H9 (cell line): ENCODE measurements around the gene MINDY4B. TPM values are rescaled to one million over a fixed set of nuclear protein-coding genes. Genes with fewer than 3 reads are reported as not detected.

Experiments
- DNase-seq: peaks from one replicate; pipeline ENCODE4 v3.0.0-alpha.2; 2017
- H2AFZ ChIP-seq: one replicate; pipeline ENCODE4 v1.6.1; 2013; ENCODE audit warnings: mild to moderate bottlenecking, low read length, control low read depth, moderate library complexity
- H2AK5ac ChIP-seq: 2 replicates; pipeline ENCODE4 v1.6.1; 2013; ENCODE audit warnings: low read length, control low read depth, mixed read lengths; ENCODE audit not compliant: insufficient read length
- H2BK120ac ChIP-seq: one replicate; pipeline ENCODE4 v1.6.1; 2013; ENCODE audit warnings: low read depth, mild to moderate bottlenecking, low read length, control low read depth, inconsistent platforms; ENCODE audit not compliant: poor library complexity, severe bottlenecking
- H2BK12ac ChIP-seq: 2 replicates; pipeline ENCODE4 v1.6.1; 2013; ENCODE audit warnings: low read length, control low read depth, mixed read lengths, low read depth; ENCODE audit not compliant: insufficient read length
- H2BK15ac ChIP-seq: 2 replicates; pipeline ENCODE4 v1.6.1; 2013; ENCODE audit warnings: low read depth, low read length, control low read depth
- H2BK20ac ChIP-seq: one replicate; pipeline ENCODE4 v1.6.1; 2013; ENCODE audit warnings: low read depth, mild to moderate bottlenecking, low read length, control low read depth, inconsistent platforms; ENCODE audit not compliant: poor library complexity, severe bottlenecking
- H2BK5ac ChIP-seq: 2 replicates; pipeline ENCODE4 v1.6.1; 2013; ENCODE audit warnings: low read length, control low read depth, mixed read lengths; ENCODE audit not compliant: insufficient read length
- H3K14ac ChIP-seq: 2 replicates; pipeline ENCODE4 v1.6.1; 2013; ENCODE audit warnings: low read length, control low read depth; ENCODE audit not compliant: insufficient read depth
- H3K18ac ChIP-seq: 2 replicates; pipeline ENCODE4 v1.6.1; 2013; ENCODE audit warnings: low read depth, mild to moderate bottlenecking, mixed read lengths, low read length, control low read depth; ENCODE audit not compliant: insufficient read length
- H3K23ac ChIP-seq: 2 replicates; pipeline ENCODE4 v1.6.1; 2013; ENCODE audit warnings: low read length, control low read depth, mixed read lengths, low read depth; ENCODE audit not compliant: insufficient read length
- H3K23me2 ChIP-seq: 2 replicates; pipeline ENCODE4 v1.6.1; 2013; ENCODE audit warnings: low read depth, mild to moderate bottlenecking, mixed read lengths, low read length, control low read depth; ENCODE audit not compliant: insufficient read length, poor library complexity, severe bottlenecking
- H3K27ac ChIP-seq: 2 replicates; pipeline ENCODE4 v1.5.1; 2013; ENCODE audit warnings: low read length, control low read depth, mixed read lengths, low read depth; ENCODE audit not compliant: insufficient read length
- H3K27me3 ChIP-seq: 2 replicates; pipeline ENCODE4 v1.6.1; 2013; ENCODE audit warnings: low read length, control low read depth, inconsistent platforms; ENCODE audit not compliant: insufficient read depth
- H3K4ac ChIP-seq: 2 replicates; pipeline ENCODE4 v1.6.1; 2013; ENCODE audit warnings: low read depth, mild to moderate bottlenecking, control low read depth, inconsistent platforms, low read length, moderate library complexity
- H3K4me1 ChIP-seq: 2 replicates; pipeline ENCODE4 v1.6.1; 2013; ENCODE audit warnings: low read length, control low read depth, inconsistent platforms; ENCODE audit not compliant: insufficient read depth
- H3K4me2 ChIP-seq: 2 replicates; pipeline ENCODE4 v1.6.1; 2013; ENCODE audit warnings: low read length, control low read depth, mixed read lengths; ENCODE audit not compliant: insufficient read length, insufficient read depth
- H3K56ac ChIP-seq: 2 replicates; pipeline ENCODE4 v1.6.1; 2013; ENCODE audit warnings: low read depth, mild to moderate bottlenecking, mixed read lengths, low read length, control low read depth; ENCODE audit not compliant: insufficient read length
- H3K79me1 ChIP-seq: 2 replicates; pipeline ENCODE4 v1.6.1; 2013; ENCODE audit warnings: low read depth, mild to moderate bottlenecking, moderate library complexity, low read length, control low read depth, inconsistent platforms; ENCODE audit not compliant: insufficient read depth, poor library complexity, severe bottlenecking
- H3K79me2 ChIP-seq: 2 replicates; pipeline ENCODE4 v1.6.1; 2013; ENCODE audit warnings: low read length, control low read depth, inconsistent platforms; ENCODE audit not compliant: insufficient read depth
- H3K9ac ChIP-seq: 2 replicates; pipeline ENCODE4 v1.6.1; 2013; ENCODE audit warnings: low read length, control low read depth, mixed read lengths; ENCODE audit not compliant: insufficient read length; ENCODE audit errors: extremely low read depth
- H3K9me3 ChIP-seq: one replicate; pipeline ENCODE4 v1.6.1; 2013; ENCODE audit warnings: low read depth, low read length, inconsistent platforms; ENCODE audit not compliant: control insufficient read depth
- H3T11ph ChIP-seq: one replicate; pipeline ENCODE4 v1.6.1; 2013; ENCODE audit warnings: mild to moderate bottlenecking, low read length, control low read depth, inconsistent platforms
- H4K20me1 ChIP-seq: one replicate; pipeline ENCODE4 v1.6.1; 2013; ENCODE audit not compliant: control insufficient read depth, insufficient read length, insufficient read depth
- H4K5ac ChIP-seq: 2 replicates; pipeline ENCODE4 v1.6.1; 2013; ENCODE audit warnings: low read depth, mild to moderate bottlenecking, mixed read lengths, low read length, control low read depth; ENCODE audit not compliant: insufficient read length
- H4K8ac ChIP-seq: replicated peaks from 2 replicates; pipeline ENCODE4 v1.6.1; 2013; ENCODE audit warnings: low read length, control low read depth, mixed read lengths, low read depth; ENCODE audit not compliant: insufficient read length
- H4K91ac ChIP-seq: 2 replicates; pipeline ENCODE4 v1.6.1; 2013; ENCODE audit warnings: low read depth, mild to moderate bottlenecking, moderate library complexity, mixed read lengths, low read length, control low read depth; ENCODE audit not compliant: insufficient read length
- H3K27ac Mint-ChIP-seq, 3 experiments: 2 replicates in 2 of 3; 3 replicates in 1 of 3; pipeline ENCODE4 v1.8.0; 2020 to 2021; ENCODE audit warnings: mixed read lengths in 3 of 3, mild to moderate bottlenecking in 1 of 3, moderate library complexity in 1 of 3
- H3K27me3 Mint-ChIP-seq: 2 replicates; pipeline ENCODE4 v1.8.0; 2021; ENCODE audit warnings: low read depth, mild to moderate bottlenecking, moderate library complexity, mixed read lengths
- H3K36me3 Mint-ChIP-seq, 3 experiments: 2 replicates in 2 of 3; 3 replicates in 1 of 3; pipeline ENCODE4 v1.8.0; 2020 to 2021; ENCODE audit warnings: low read depth in 3 of 3, mixed read lengths in 3 of 3; ENCODE audit not compliant: insufficient read depth in 1 of 3
- H3K4me1 Mint-ChIP-seq, 2 experiments: 2 replicates each; pipeline ENCODE4 v1.8.0; 2020; ENCODE audit warnings: mixed read lengths in 2 of 2
- H3K4me3 Mint-ChIP-seq, 2 experiments: 2 replicates in 1 of 2; 3 replicates in 1 of 2; pipeline ENCODE4 v1.8.0; 2020 to 2021; ENCODE audit warnings: mild to moderate bottlenecking in 2 of 2, mixed read lengths in 2 of 2, moderate library complexity in 1 of 2
- H3K9me3 Mint-ChIP-seq, 2 experiments: 2 replicates in 1 of 2; 3 replicates in 1 of 2; pipeline ENCODE4 v1.8.0; 2020; ENCODE audit warnings: mild to moderate bottlenecking in 2 of 2, mixed read lengths in 2 of 2, moderate library complexity in 1 of 2
- CTCF ChIP-seq: fragments of 200-600 bp; sonication (generic); conservative IDR thresholded peaks from 3 replicates; pipeline ENCODE4 v1.8.0; 2021; ENCODE audit warnings: antibody characterized with exemption, mild to moderate bottlenecking
- whole genome bisulfite sequencing: extraction: QIAGEN DNeasy Blood & Tissue Kit; methylation state at CpG from one replicate; pipeline ENCODE4 v1.1.7; 2013; ENCODE audit warnings: missing lambda C conversion rate, low lambda C conversion rate, mixed read lengths; ENCODE audit not compliant: insufficient read length; ENCODE audit errors: extremely low coverage; 5-methylcytosine and 5-hydroxymethylcytosine counted together
- total RNA-seq: library from RNA; stranded (reverse); gene quantifications from 2 replicates; pipeline ENCODE4 v1.2.1, GENCODE V29; 2021

The MINDY4B gene
- total RNA-seq, 1 experiment from 2014 or later = not detected

GRCh38 chr3:150913133-150913922 lies 8.1 kb upstream of the MINDY4B start:
- H3K23ac ChIP-seq = no peak overlapping the region
- no peak for TF ChIP-seq CTCF
- H3K79me1 ChIP-seq = no peaks in the 10 kb centered on the region
- H2BK15ac ChIP-seq = no peak overlapping the region
- no peaks in the 10 kb centered on the region for H3K4me1 ChIP-seq
- peaks cover 5 to 6% of the 10 kb centered on the region in 2 experiments for H3K4me1 Mint-ChIP-seq
- no peak overlapping the region for H3T11ph ChIP-seq
- no peak overlapping the region for H2BK12ac ChIP-seq
- no CpG with 5 or more reads among the region's 4 CpGs for WGBS
- no peak overlapping the region for H3K9ac ChIP-seq
- no peak overlapping the region for H4K8ac ChIP-seq
- H3K9me3 ChIP-seq = no peaks in the 10 kb centered on the region
- H4K20me1 ChIP-seq = no peaks in the 10 kb centered on the region
- no peaks in the 10 kb centered on the region for H3K79me2 ChIP-seq
- H3K18ac ChIP-seq = no peak overlapping the region
- H2BK5ac ChIP-seq = no peak overlapping the region
- no peaks in the 10 kb centered on the region for H3K27me3 ChIP-seq
- no peak overlapping the region for H2BK120ac ChIP-seq
- H3K56ac ChIP-seq = no peak overlapping the region
- no peak overlapping the region for H4K91ac ChIP-seq
- H3K23me2 ChIP-seq = no peaks in the 10 kb centered on the region
- no peak overlapping the region for H3K4me3 Mint-ChIP-seq
- DNase-seq = no peak
- H4K5ac ChIP-seq = no peak overlapping the region
- H2AFZ ChIP-seq = no peak overlapping the region
- no peak overlapping the region for H3K4me2 ChIP-seq
- H3K27ac Mint-ChIP-seq = no peak overlapping the region
- H3K14ac ChIP-seq = no peak overlapping the region
- H2AK5ac ChIP-seq = no peak overlapping the region
- no peaks in the 10 kb centered on the region; the same call in 1 of the 2 replicates for H3K27me3 Mint-ChIP-seq
- no peak overlapping the region for H3K4ac ChIP-seq
- H3K36me3 Mint-ChIP-seq = no peaks in the 10 kb centered on the region
- H3K27ac ChIP-seq = no peak overlapping the region
- H3K9me3 Mint-ChIP-seq = no peaks in the 10 kb centered on the region
- H2BK20ac ChIP-seq = no peak overlapping the region
